GM23338 (cell line): ENCODE results near the gene COL4A2. TPM values are rescaled to one million over a fixed set of nuclear protein-coding genes. Genes with fewer than 3 reads are reported as not detected.

Experiments used
- ATAC-seq: fragments of 200-7000 bp; cut with Tn5 transposase; 3 replicates; pipeline ENCODE4 v1.9.1; 2020
- DNase-seq: peaks from one replicate; pipeline ENCODE4 v3.0.0-alpha.2; 2015; ENCODE audit warnings: low spot score
- H2AFZ ChIP-seq: fragments of 200-600 bp; sonication (generic); 2 replicates; pipeline ENCODE4 v1.8.0; 2016; ENCODE audit warnings: antibody characterized with exemption, mild to moderate bottlenecking, moderate library complexity
- H3F3A ChIP-seq: fragments of 200-600 bp; sonication (generic); replicated peaks from 2 replicates; pipeline ENCODE4 v1.8.0; 2017; ENCODE audit warnings: antibody characterized with exemption, mixed run types, low read depth
- H3K27ac ChIP-seq: fragments of 200-600 bp; sonication (generic); 2 replicates; pipeline ENCODE4 v1.6.1; 2016; ENCODE audit warnings: low read depth
- H3K27me3 ChIP-seq: fragments of 200-600 bp; sonication (generic); 2 replicates; pipeline ENCODE4 v1.8.0; 2016; ENCODE audit warnings: mild to moderate bottlenecking, mixed run types, moderate library complexity; ENCODE audit not compliant: insufficient read depth
- H3K36me3 ChIP-seq: fragments of 200-600 bp; sonication (generic); 2 replicates; pipeline ENCODE4 v1.8.0; 2016; ENCODE audit warnings: mild to moderate bottlenecking; ENCODE audit not compliant: insufficient read depth
- H3K4me1 ChIP-seq: fragments of 200-600 bp; sonication (generic); 2 replicates; pipeline ENCODE4 v1.8.0; 2016; ENCODE audit warnings: mild to moderate bottlenecking, moderate library complexity; ENCODE audit not compliant: insufficient read depth
- H3K4me2 ChIP-seq: fragments of 200-600 bp; sonication (generic); 2 replicates; pipeline ENCODE4 v1.7.1; 2017; ENCODE audit warnings: mixed run types
- H3K4me3 ChIP-seq: fragments of 200-600 bp; sonication (generic); 2 replicates; pipeline ENCODE4 v1.6.1; 2016; ENCODE audit warnings: mixed run types
- H3K79me2 ChIP-seq: fragments of 200-600 bp; sonication (generic); replicated peaks from 2 replicates; pipeline ENCODE4 v1.8.0; 2017; ENCODE audit warnings: mild to moderate bottlenecking; ENCODE audit not compliant: insufficient read depth
- H3K9me2 ChIP-seq: fragments of 200-600 bp; sonication (generic); 2 replicates; pipeline ENCODE4 v1.8.0; 2017; ENCODE audit not compliant: insufficient read depth
- H4K20me1 ChIP-seq: fragments of 200-600 bp; sonication (generic); replicated peaks from 2 replicates; pipeline ENCODE4 v1.8.0; 2017; ENCODE audit warnings: mild to moderate bottlenecking; ENCODE audit not compliant: insufficient read depth
- H3K27ac Mint-ChIP-seq: 2 replicates; pipeline ENCODE4 v1.8.0; 2020; ENCODE audit warnings: inconsistent platforms, mild to moderate bottlenecking, moderate library complexity, mixed read lengths
- H3K27me3 Mint-ChIP-seq: 3 replicates; pipeline ENCODE4 v1.8.0; 2022; ENCODE audit warnings: low read depth, mild to moderate bottlenecking, moderate library complexity, mixed read lengths, inconsistent platforms; ENCODE audit not compliant: insufficient read depth, poor library complexity
- H3K36me3 Mint-ChIP-seq: 3 replicates; pipeline ENCODE4 v1.8.0; 2021; ENCODE audit warnings: low read depth, mild to moderate bottlenecking, inconsistent platforms, moderate library complexity, mixed read lengths
- H3K4me1 Mint-ChIP-seq: 3 replicates; pipeline ENCODE4 v1.8.0; 2020; ENCODE audit warnings: mild to moderate bottlenecking, inconsistent platforms, mixed read lengths
- H3K4me3 Mint-ChIP-seq: 3 replicates; pipeline ENCODE4 v1.8.0; 2021; ENCODE audit warnings: moderate library complexity, mild to moderate bottlenecking, inconsistent platforms, mixed read lengths
- H3K9me3 Mint-ChIP-seq: 3 replicates; pipeline ENCODE4 v1.8.0; 2020; ENCODE audit warnings: moderate library complexity, mild to moderate bottlenecking, inconsistent platforms, mixed read lengths
- CREB1 ChIP-seq: fragments of 250-450 bp; sonication (Bioruptor Pico); IDR thresholded peaks from 2 replicates; pipeline ENCODE4 v1.5.0; 2020; ENCODE audit warnings: low read depth, mild to moderate bottlenecking, moderate library complexity
- EZH2 ChIP-seq: fragments of 200-600 bp; sonication (generic); IDR thresholded peaks from one replicate; pipeline ENCODE4 v1.8.0; 2017; ENCODE audit warnings: antibody characterized with exemption, mild to moderate bottlenecking, low read depth; ENCODE audit not compliant: unreplicated experiment
- EZH2phosphoT487 ChIP-seq: fragments of 200-600 bp; sonication (generic); IDR thresholded peaks from one replicate; pipeline ENCODE4 v1.8.1; 2018; ENCODE audit warnings: antibody characterized with exemption; ENCODE audit not compliant: unreplicated experiment
- JUNB ChIP-seq: IDR thresholded peaks from one replicate; pipeline ENCODE4 v1.6.1; 2016; ENCODE audit warnings: antibody characterized with exemption; ENCODE audit not compliant: unreplicated experiment
- NANOG ChIP-seq: IDR thresholded peaks from 2 replicates; pipeline ENCODE4 v1.6.1; 2016; ENCODE audit warnings: antibody characterized with exemption, borderline replicate concordance
- POLR2AphosphoS5 ChIP-seq: IDR thresholded peaks from 2 replicates; pipeline ENCODE4 v1.6.1; 2016; ENCODE audit warnings: antibody characterized with exemption, low read depth
- STAT1 ChIP-seq: IDR thresholded peaks from one replicate; pipeline ENCODE4 v1.6.1; 2016; ENCODE audit warnings: antibody characterized with exemption; ENCODE audit not compliant: unreplicated experiment
- ZNF114 ChIP-seq: fragments of 250-450 bp; sonication (Bioruptor Pico); IDR thresholded peaks from 2 replicates; pipeline ENCODE4 v1.5.0; 2020; ENCODE audit warnings: mild to moderate bottlenecking, moderate library complexity
- ZNF331 ChIP-seq: fragments of 250-450 bp; sonication (Bioruptor Pico); IDR thresholded peaks from 2 replicates; pipeline ENCODE4 v1.5.0; 2020; ENCODE audit warnings: low read depth, mild to moderate bottlenecking, moderate library complexity
- polyA plus RNA-seq: library from polyadenylated mRNA; unstranded; fragments of >200 nt; fragmentation: Nextera tagmentation; extraction: Ambion mirVana; gene quantifications from 2 replicates; pipeline ENCODE4 v1.2.1, GENCODE V29; 2016
- total RNA-seq: library from RNA; depleted of rRNA; stranded (reverse); fragments of >200 nt; shearing (Covaris generic); gene quantifications from 2 replicates; pipeline ENCODE4 v1.2.3, GENCODE V29; 2014
- TF ChIP-seq, protein P1 (sequence below): IDR thresholded peaks from one replicate; pipeline ENCODE4 v1.6.1; 2018; ENCODE audit warnings: antibody characterized with exemption; ENCODE audit not compliant: unreplicated experiment
- TF ChIP-seq, protein P2 (sequence below): fragments of 250-450 bp; sonication (Bioruptor Pico); IDR thresholded peaks from 2 replicates; pipeline ENCODE4 v1.5.0; 2020; ENCODE audit warnings: mild to moderate bottlenecking, moderate library complexity
- TF ChIP-seq, protein P3 (sequence below): IDR thresholded peaks from 2 replicates; pipeline ENCODE4 v1.6.1; 2016; ENCODE audit warnings: antibody characterized with exemption
- TF ChIP-seq, protein P4 (sequence below), 2 experiments: fragments of 200-600 bp in 1 of 2; sonication (generic) in 1 of 2; conservative IDR thresholded peaks; 2 replicates each; pipeline versions ENCODE4 v1.5.1 to v1.6.1; 2016 to 2017; ENCODE audit warnings: antibody characterized with exemption in 2 of 2, low read depth in 2 of 2, mild to moderate bottlenecking in 2 of 2, moderate library complexity in 1 of 2

COL4A2 gene
- total and polyA plus RNA-seq, 2 experiments from 2014 or later = 37.4 to 131 TPM

DNA sequence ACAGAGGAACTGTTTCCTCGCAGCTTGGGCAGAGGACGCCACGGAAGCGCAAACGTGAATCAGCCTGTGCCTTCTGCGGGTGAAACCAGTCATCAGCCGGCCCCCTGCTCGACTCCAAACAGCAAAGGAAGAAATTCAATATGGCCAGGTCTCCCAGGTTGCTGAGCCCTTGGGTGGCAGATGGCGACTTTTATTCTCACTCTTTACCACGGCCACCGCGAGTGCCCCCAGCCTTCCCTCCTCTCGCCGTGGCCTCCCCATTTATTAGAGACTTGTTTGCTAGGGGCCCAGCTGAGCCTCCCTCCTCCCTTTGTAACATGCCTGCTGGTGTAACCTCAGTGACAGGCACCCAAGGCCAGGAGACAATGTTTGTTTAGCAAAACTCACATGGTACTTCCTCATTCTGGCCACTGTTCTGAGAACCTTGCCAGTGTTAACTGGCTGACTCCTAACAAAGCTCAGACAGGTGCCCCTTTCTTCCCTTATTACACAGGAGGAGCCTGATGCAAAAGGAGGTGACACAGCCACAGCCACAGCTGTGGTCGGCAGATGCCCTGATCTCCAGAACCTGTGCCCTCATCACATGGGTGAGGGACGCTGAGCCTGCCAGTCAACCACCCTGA, 248.6 kb downstream of the COL4A2 start:
- Histone ChIP-seq H2AFZ (no peak overlapping the region), H3K4me1 (peaks cover 15% of the 10 kb centered on the region), H3K27me3 (no peaks in the 10 kb centered on the region), H3K27ac (no peak overlapping the region), H3F3A (peaks cover 6% of the 10 kb centered on the region; the same call in 1 of the 2 replicates), H3K36me3 (peaks cover 4% of the 10 kb centered on the region; the same call in 1 of the 2 replicates), H3K9me2 (no peaks in the 10 kb centered on the region), H3K4me3 (no peak overlapping the region), H3K79me2 (peaks cover 88% of the 10 kb centered on the region), H3K4me2 (no peak overlapping the region), H4K20me1 (peaks cover 17% of the 10 kb centered on the region)
- peaks cover 3% of the 10 kb centered on the region; the same call in 1 of the 3 replicates for H3K9me3 Mint-ChIP-seq
- no peak overlapping the region for H3K27ac Mint-ChIP-seq
- ATAC-seq (no peak), DNase-seq (no peak)
- no peak for TF ChIP-seq CREB1 (CRISPR knock-in tag)
- no peak for TF ChIP-seq STAT1
- no peak for TF ChIP-seq JUNB
- TF ChIP-seq ZNF331 (CRISPR knock-in tag) = no peak
- TF ChIP-seq POLR2AphosphoS5 = no peak
- TF ChIP-seq EZH2phosphoT487 = no peak
- TF ChIP-seq, protein P1, sequence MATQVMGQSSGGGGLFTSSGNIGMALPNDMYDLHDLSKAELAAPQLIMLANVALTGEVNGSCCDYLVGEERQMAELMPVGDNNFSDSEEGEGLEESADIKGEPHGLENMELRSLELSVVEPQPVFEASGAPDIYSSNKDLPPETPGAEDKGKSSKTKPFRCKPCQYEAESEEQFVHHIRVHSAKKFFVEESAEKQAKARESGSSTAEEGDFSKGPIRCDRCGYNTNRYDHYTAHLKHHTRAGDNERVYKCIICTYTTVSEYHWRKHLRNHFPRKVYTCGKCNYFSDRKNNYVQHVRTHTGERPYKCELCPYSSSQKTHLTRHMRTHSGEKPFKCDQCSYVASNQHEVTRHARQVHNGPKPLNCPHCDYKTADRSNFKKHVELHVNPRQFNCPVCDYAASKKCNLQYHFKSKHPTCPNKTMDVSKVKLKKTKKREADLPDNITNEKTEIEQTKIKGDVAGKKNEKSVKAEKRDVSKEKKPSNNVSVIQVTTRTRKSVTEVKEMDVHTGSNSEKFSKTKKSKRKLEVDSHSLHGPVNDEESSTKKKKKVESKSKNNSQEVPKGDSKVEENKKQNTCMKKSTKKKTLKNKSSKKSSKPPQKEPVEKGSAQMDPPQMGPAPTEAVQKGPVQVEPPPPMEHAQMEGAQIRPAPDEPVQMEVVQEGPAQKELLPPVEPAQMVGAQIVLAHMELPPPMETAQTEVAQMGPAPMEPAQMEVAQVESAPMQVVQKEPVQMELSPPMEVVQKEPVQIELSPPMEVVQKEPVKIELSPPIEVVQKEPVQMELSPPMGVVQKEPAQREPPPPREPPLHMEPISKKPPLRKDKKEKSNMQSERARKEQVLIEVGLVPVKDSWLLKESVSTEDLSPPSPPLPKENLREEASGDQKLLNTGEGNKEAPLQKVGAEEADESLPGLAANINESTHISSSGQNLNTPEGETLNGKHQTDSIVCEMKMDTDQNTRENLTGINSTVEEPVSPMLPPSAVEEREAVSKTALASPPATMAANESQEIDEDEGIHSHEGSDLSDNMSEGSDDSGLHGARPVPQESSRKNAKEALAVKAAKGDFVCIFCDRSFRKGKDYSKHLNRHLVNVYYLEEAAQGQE = no peak
- no peak for TF ChIP-seq ZNF114 (CRISPR knock-in tag)
- TF ChIP-seq, protein P2, sequence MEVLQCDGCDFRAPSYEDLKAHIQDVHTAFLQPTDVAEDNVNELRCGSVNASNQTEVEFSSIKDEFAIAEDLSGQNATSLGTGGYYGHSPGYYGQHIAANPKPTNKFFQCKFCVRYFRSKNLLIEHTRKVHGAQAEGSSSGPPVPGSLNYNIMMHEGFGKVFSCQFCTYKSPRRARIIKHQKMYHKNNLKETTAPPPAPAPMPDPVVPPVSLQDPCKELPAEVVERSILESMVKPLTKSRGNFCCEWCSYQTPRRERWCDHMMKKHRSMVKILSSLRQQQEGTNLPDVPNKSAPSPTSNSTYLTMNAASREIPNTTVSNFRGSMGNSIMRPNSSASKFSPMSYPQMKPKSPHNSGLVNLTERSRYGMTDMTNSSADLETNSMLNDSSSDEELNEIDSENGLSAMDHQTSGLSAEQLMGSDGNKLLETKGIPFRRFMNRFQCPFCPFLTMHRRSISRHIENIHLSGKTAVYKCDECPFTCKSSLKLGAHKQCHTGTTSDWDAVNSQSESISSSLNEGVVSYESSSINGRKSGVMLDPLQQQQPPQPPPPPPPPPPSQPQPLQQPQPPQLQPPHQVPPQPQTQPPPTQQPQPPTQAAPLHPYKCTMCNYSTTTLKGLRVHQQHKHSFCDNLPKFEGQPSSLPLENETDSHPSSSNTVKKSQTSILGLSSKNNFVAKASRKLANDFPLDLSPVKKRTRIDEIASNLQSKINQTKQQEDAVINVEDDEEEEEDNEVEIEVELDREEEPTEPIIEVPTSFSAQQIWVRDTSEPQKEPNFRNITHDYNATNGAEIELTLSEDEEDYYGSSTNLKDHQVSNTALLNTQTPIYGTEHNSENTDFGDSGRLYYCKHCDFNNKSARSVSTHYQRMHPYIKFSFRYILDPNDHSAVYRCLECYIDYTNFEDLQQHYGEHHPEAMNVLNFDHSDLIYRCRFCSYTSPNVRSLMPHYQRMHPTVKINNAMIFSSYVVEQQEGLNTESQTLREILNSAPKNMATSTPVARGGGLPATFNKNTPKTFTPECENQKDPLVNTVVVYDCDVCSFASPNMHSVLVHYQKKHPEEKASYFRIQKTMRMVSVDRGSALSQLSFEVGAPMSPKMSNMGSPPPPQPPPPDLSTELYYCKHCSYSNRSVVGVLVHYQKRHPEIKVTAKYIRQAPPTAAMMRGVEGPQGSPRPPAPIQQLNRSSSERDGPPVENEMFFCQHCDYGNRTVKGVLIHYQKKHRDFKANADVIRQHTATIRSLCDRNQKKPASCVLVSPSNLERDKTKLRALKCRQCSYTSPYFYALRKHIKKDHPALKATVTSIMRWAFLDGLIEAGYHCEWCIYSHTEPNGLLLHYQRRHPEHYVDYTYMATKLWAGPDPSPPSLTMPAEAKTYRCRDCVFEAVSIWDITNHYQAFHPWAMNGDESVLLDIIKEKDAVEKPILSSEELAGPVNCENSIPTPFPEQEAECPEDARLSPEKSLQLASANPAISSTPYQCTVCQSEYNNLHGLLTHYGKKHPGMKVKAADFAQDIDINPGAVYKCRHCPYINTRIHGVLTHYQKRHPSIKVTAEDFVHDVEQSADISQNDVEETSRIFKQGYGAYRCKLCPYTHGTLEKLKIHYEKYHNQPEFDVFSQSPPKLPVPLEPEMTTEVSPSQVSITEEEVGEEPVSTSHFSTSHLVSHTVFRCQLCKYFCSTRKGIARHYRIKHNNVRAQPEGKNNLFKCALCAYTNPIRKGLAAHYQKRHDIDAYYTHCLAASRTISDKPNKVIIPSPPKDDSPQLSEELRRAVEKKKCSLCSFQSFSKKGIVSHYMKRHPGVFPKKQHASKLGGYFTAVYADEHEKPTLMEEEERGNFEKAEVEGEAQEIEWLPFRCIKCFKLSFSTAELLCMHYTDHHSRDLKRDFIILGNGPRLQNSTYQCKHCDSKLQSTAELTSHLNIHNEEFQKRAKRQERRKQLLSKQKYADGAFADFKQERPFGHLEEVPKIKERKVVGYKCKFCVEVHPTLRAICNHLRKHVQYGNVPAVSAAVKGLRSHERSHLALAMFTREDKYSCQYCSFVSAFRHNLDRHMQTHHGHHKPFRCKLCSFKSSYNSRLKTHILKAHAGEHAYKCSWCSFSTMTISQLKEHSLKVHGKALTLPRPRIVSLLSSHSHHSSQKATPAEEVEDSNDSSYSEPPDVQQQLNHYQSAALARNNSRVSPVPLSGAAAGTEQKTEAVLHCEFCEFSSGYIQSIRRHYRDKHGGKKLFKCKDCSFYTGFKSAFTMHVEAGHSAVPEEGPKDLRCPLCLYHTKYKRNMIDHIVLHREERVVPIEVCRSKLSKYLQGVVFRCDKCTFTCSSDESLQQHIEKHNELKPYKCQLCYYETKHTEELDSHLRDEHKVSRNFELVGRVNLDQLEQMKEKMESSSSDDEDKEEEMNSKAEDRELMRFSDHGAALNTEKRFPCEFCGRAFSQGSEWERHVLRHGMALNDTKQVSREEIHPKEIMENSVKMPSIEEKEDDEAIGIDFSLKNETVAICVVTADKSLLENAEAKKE (CRISPR knock-in tag) = no peak
- no peak for TF ChIP-seq NANOG
- no peak for TF ChIP-seq EZH2
- TF ChIP-seq, protein P3, sequence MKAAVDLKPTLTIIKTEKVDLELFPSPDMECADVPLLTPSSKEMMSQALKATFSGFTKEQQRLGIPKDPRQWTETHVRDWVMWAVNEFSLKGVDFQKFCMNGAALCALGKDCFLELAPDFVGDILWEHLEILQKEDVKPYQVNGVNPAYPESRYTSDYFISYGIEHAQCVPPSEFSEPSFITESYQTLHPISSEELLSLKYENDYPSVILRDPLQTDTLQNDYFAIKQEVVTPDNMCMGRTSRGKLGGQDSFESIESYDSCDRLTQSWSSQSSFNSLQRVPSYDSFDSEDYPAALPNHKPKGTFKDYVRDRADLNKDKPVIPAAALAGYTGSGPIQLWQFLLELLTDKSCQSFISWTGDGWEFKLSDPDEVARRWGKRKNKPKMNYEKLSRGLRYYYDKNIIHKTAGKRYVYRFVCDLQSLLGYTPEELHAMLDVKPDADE = no peak
- TF ChIP-seq, protein P4, sequence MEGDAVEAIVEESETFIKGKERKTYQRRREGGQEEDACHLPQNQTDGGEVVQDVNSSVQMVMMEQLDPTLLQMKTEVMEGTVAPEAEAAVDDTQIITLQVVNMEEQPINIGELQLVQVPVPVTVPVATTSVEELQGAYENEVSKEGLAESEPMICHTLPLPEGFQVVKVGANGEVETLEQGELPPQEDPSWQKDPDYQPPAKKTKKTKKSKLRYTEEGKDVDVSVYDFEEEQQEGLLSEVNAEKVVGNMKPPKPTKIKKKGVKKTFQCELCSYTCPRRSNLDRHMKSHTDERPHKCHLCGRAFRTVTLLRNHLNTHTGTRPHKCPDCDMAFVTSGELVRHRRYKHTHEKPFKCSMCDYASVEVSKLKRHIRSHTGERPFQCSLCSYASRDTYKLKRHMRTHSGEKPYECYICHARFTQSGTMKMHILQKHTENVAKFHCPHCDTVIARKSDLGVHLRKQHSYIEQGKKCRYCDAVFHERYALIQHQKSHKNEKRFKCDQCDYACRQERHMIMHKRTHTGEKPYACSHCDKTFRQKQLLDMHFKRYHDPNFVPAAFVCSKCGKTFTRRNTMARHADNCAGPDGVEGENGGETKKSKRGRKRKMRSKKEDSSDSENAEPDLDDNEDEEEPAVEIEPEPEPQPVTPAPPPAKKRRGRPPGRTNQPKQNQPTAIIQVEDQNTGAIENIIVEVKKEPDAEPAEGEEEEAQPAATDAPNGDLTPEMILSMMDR (conservative IDR thresholded peaks at IDR 0.05; ENCODE audit: low read depth in 2 of 2) = no peak
- H3K27me3 Mint-ChIP-seq = peaks cover 18% of the 10 kb centered on the region
- H3K36me3 Mint-ChIP-seq = peaks cover 11% of the 10 kb centered on the region
- H3K4me3 Mint-ChIP-seq = no peak overlapping the region
- peaks cover 25% of the 10 kb centered on the region for H3K4me1 Mint-ChIP-seq
